DOHH2 (cell line): Measurements from ENCODE around the gene KAT6B.

Experiments
- H3F3A ChIP-seq: fragments of 200-600 bp; sonication (generic), shearing (Covaris generic); 2 replicates; pipeline ENCODE4 v1.6.0; 2016; ENCODE audit warnings: antibody characterized with exemption, mild to moderate bottlenecking; ENCODE audit not compliant: control insufficient read depth, insufficient read depth
- H3K27ac ChIP-seq: fragments of 200-600 bp; sonication (generic); 2 replicates; pipeline ENCODE4 v1.5.1; 2014; ENCODE audit warnings: low read depth, mild to moderate bottlenecking, low read length, moderate library complexity
- H3K27me3 ChIP-seq: fragments of 200-600 bp; sonication (generic); 2 replicates; pipeline ENCODE4 v1.6.1; 2014; ENCODE audit warnings: mild to moderate bottlenecking, low read length, mixed read lengths; ENCODE audit not compliant: control insufficient read depth
- H3K36me3 ChIP-seq: fragments of 200-600 bp; sonication (generic); 2 replicates; pipeline ENCODE4 v1.6.1; 2014; ENCODE audit warnings: mild to moderate bottlenecking, low read length, moderate library complexity, mixed read lengths; ENCODE audit not compliant: control insufficient read depth
- H3K4me1 ChIP-seq: fragments of 200-600 bp; sonication (generic); 2 replicates; pipeline ENCODE4 v1.6.1; 2014; ENCODE audit warnings: mild to moderate bottlenecking, low read length, mixed read lengths; ENCODE audit not compliant: control insufficient read depth
- H3K4me2 ChIP-seq: fragments of 200-600 bp; sonication (generic); 2 replicates; pipeline ENCODE4 v1.6.0; 2014; ENCODE audit warnings: mild to moderate bottlenecking, low read length, moderate library complexity
- H3K4me3 ChIP-seq: fragments of 200-600 bp; sonication (generic); 2 replicates; pipeline ENCODE4 v1.5.1; 2014; ENCODE audit warnings: mild to moderate bottlenecking, low read length, mixed read lengths
- H3K79me2 ChIP-seq: fragments of 200-600 bp; sonication (generic); 2 replicates; pipeline ENCODE4 v1.6.1; 2014; ENCODE audit warnings: mild to moderate bottlenecking, low read length, mixed read lengths; ENCODE audit not compliant: control insufficient read depth
- H3K9me2 ChIP-seq: fragments of 200-600 bp; sonication (generic); replicated peaks from 2 replicates; pipeline ENCODE4 v1.6.1; 2014; ENCODE audit warnings: mild to moderate bottlenecking, low read length, mixed read lengths; ENCODE audit not compliant: control insufficient read depth
- H3K9me3 ChIP-seq: fragments of 200-600 bp; sonication (generic); 2 replicates; pipeline ENCODE4 v1.6.1; 2014; ENCODE audit warnings: antibody characterized with exemption, low read length, mixed read lengths; ENCODE audit not compliant: control insufficient read depth, insufficient read depth
- H4K20me1 ChIP-seq: fragments of 200-600 bp; sonication (generic); 2 replicates; pipeline ENCODE4 v1.6.0; 2014; ENCODE audit warnings: low read depth, mild to moderate bottlenecking, antibody characterized with exemption, low read length, moderate library complexity; ENCODE audit not compliant: control insufficient read depth, insufficient read depth
- EZH2phosphoT487 ChIP-seq: fragments of 200-600 bp; sonication (generic); IDR thresholded peaks from 2 replicates; pipeline ENCODE4 v1.6.1; 2017; ENCODE audit warnings: borderline replicate concordance, mild to moderate bottlenecking, antibody characterized with exemption, low read length, moderate library complexity, mixed read lengths
- TF ChIP-seq, protein P1 (sequence below): fragments of 200-600 bp; sonication (generic); IDR thresholded peaks from one replicate; pipeline ENCODE4 v1.5.1; 2014; ENCODE audit warnings: antibody characterized with exemption, mild to moderate bottlenecking, low read depth, low read length; ENCODE audit not compliant: poor library complexity, severe bottlenecking

The KAT6B gene

GRCh38 chr10:74869635-74870034 lies 43.2 kb downstream of the KAT6B start:
- Histone ChIP-seq H3K4me2 (no peak overlapping the region), H3K79me2 (peaks cover 27% of the 10 kb centered on the region), H3K4me3 (no peak overlapping the region), H3K36me3 (no peaks in the 10 kb centered on the region), H4K20me1 (no peaks in the 10 kb centered on the region), H3K4me1 (peaks cover 5% of the 10 kb centered on the region), H3K27me3 (no peaks in the 10 kb centered on the region), H3F3A (no peaks in the 10 kb centered on the region), H3K27ac (no peak overlapping the region), H3K9me2 (no peaks in the 10 kb centered on the region), H3K9me3 (no peaks in the 10 kb centered on the region)
- TF ChIP-seq, protein P1, sequence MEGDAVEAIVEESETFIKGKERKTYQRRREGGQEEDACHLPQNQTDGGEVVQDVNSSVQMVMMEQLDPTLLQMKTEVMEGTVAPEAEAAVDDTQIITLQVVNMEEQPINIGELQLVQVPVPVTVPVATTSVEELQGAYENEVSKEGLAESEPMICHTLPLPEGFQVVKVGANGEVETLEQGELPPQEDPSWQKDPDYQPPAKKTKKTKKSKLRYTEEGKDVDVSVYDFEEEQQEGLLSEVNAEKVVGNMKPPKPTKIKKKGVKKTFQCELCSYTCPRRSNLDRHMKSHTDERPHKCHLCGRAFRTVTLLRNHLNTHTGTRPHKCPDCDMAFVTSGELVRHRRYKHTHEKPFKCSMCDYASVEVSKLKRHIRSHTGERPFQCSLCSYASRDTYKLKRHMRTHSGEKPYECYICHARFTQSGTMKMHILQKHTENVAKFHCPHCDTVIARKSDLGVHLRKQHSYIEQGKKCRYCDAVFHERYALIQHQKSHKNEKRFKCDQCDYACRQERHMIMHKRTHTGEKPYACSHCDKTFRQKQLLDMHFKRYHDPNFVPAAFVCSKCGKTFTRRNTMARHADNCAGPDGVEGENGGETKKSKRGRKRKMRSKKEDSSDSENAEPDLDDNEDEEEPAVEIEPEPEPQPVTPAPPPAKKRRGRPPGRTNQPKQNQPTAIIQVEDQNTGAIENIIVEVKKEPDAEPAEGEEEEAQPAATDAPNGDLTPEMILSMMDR: no peak
- TF ChIP-seq EZH2phosphoT487: no peak

GRCh38 chr10:74870191-74870590 lies 43.8 kb downstream of the KAT6B start:
- TF ChIP-seq EZH2phosphoT487: no peak
- TF ChIP-seq, protein P1: no peak
- no peaks in the 10 kb centered on the region for H4K20me1 ChIP-seq
- peaks cover 27% of the 10 kb centered on the region for H3K79me2 ChIP-seq

GRCh38 chr10:74871595-74872382 lies 45.4 kb downstream of the KAT6B start:
- H3K9me3 ChIP-seq: no peaks in the 10 kb centered on the region
- H4K20me1 ChIP-seq: no peaks in the 10 kb centered on the region
- no peak overlapping the region for H3K4me3 ChIP-seq
- no peak overlapping the region for H3K4me2 ChIP-seq
- peaks cover 22% of the 10 kb centered on the region for H3K79me2 ChIP-seq
- H3K27me3 ChIP-seq: no peaks in the 10 kb centered on the region
- peaks cover 5% of the 10 kb centered on the region for H3K4me1 ChIP-seq
- H3K36me3 ChIP-seq: no peaks in the 10 kb centered on the region
- TF ChIP-seq, protein P1: no peak
- TF ChIP-seq EZH2phosphoT487: no peak
- no peaks in the 10 kb centered on the region for H3F3A ChIP-seq
- no peaks in the 10 kb centered on the region for H3K9me2 ChIP-seq
- no peak overlapping the region for H3K27ac ChIP-seq

More at GRCh38 chr10:74870191-74870590, 43.8 kb downstream of the KAT6B start:
- no peaks in the 10 kb centered on the region for H3K36me3 ChIP-seq
- no peak overlapping the region for H3K4me3 ChIP-seq
- no peaks in the 10 kb centered on the region for H3K9me2 ChIP-seq
- peaks cover 5% of the 10 kb centered on the region for H3K4me1 ChIP-seq
- H3K9me3 ChIP-seq: no peaks in the 10 kb centered on the region
- no peak overlapping the region for H3K27ac ChIP-seq
- no peaks in the 10 kb centered on the region for H3F3A ChIP-seq
- no peak overlapping the region for H3K4me2 ChIP-seq
- no peaks in the 10 kb centered on the region for H3K27me3 ChIP-seq
